GM12873 (cell line): Measurements from ENCODE around the gene PSMG4.

Experiments used
- TF ChIP-seq, protein P1 (sequence below): IDR thresholded peaks from 2 replicates; pipeline ENCODE4 v1.5.1; 2012; ENCODE audit warnings: low read depth, mild to moderate bottlenecking, moderate library complexity, low read length, control low read depth; ENCODE audit not compliant: insufficient read depth; ENCODE audit errors: missing control alignments

Gene PSMG4

DNA sequence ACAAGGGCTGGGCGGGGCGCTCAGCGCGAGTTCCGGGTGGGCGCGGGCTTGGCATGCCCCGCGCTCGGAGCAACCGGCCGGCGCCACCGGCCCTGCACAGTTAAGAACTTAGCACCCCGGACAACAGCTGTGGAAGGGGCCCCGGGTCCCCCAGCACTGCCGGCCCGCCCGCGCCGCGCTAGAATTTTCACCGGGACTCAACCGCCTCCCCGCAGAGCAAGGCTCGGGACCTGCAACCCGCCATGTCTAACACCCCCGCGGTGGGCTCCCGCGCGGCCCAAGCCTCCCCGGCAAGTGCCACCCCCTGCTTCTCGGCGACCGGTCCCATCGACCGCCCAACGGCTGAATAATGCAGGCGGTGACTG is 5.2 kb upstream of the PSMG4 start:
- TF ChIP-seq, protein P1, sequence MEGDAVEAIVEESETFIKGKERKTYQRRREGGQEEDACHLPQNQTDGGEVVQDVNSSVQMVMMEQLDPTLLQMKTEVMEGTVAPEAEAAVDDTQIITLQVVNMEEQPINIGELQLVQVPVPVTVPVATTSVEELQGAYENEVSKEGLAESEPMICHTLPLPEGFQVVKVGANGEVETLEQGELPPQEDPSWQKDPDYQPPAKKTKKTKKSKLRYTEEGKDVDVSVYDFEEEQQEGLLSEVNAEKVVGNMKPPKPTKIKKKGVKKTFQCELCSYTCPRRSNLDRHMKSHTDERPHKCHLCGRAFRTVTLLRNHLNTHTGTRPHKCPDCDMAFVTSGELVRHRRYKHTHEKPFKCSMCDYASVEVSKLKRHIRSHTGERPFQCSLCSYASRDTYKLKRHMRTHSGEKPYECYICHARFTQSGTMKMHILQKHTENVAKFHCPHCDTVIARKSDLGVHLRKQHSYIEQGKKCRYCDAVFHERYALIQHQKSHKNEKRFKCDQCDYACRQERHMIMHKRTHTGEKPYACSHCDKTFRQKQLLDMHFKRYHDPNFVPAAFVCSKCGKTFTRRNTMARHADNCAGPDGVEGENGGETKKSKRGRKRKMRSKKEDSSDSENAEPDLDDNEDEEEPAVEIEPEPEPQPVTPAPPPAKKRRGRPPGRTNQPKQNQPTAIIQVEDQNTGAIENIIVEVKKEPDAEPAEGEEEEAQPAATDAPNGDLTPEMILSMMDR, result no peak

DNA sequence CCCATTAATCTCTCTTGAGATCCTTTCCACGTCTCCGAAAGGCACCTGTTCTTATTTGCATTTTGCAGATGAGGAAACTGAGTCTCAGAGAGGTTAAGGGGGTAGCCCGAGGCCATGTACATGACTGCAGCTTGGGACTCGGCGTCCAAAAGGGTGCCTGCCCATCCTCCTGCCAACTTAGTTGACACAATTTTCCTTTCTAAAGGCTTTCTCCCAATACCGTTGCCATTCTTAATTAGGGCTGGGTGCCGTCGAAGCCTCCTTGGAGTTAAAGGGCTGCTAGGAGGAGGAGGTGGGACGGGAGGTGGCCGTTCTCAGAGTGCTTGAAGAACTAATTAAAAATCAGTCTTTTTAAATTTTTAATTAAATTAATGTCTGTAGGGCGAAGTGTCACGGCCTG is 546 bp upstream of the PSMG4 start:
- TF ChIP-seq, protein P1, result no peak

GRCh38 chr6:3259491-3259958 is 778 bp downstream of the PSMG4 start:
- TF ChIP-seq, protein P1, result peak; percentile 40

GRCh38 chr6:3260296-3260695 is 1.5 kb downstream of the PSMG4 start:
- TF ChIP-seq, protein P1, result no peak

DNA sequence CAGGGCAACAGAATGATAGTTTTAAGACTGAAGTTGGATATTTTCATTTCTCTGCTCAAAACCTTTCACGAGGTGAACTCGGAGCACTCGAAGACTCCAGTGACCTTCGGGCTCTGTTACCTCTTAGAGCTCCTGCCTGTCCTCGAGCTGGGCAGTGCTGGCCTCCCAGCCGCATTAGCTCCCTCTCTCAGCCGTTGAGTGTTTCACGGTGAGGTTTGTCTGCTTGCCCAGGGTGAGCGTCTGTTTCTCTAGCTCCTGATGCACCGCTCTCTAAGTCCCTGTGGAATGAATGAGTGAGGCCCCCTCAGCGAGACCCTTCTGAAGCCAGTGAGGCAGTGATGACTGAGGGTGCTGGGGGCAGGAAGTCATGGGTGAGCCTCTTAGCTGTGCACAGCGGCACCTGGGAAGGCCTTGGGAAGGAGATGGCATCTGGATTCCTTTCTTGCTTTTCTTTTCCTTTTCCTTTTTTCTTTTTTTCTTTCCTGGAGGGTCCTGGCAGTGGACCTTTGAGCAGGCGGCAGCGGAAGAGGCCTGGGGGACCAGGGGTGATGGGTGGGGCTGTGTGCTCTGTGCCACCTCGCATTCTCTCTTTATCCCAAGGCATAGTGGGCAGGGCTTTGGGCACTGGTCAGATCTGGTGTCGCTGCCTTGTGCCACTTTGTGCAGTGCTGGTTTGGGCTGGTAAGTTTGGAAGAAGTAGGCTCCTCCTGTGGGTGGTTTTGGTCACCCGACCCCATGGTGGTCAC is 2.2 kb downstream of the PSMG4 start:
- TF ChIP-seq, protein P1, result no peak

- TF ChIP-seq, protein P1, result no peak
Observed at GRCh38 chr6:3261518-3261820, 2.7 kb downstream of the PSMG4 start.

- TF ChIP-seq, protein P1, result no peak
Observed at GRCh38 chr6:3261921-3262320, 3.2 kb downstream of the PSMG4 start.
